OCI-LY7 (cell line): Measurements from ENCODE around the gene SLC6A18. TPM values are rescaled to one million over a fixed set of nuclear protein-coding genes. Genes with fewer than 3 reads are reported as not detected.

Source experiments
- BruUV-seq: library from RNA; stranded (reverse); fragments of 400-500 nt; replicated peaks from 2 replicates; lab custom pipeline; 2021; lab: Mats Ljungman, UMichigan
- CTCF ChIA-PET: fragments of 300-600 bp; sonication (Branson Sonifier 250); formaldehyde crosslinking; loops from one replicate; lab custom pipeline; 2022; ENCODE audit warnings: antibody characterized with exemption; ENCODE audit not compliant: unreplicated experiment; lab: Charles Lee
- POLR2A ChIA-PET: fragments of 300-600 bp; sonication (Branson Sonifier 250); formaldehyde crosslinking; loops from one replicate; lab custom pipeline; 2022; ENCODE audit warnings: antibody characterized with exemption; lab: Charles Lee
- DNase-seq: peaks from one replicate; pipeline ENCODE4 v3.0.0-alpha.2; 2015; ENCODE audit warnings: low spot score
- H2AFZ ChIP-seq: fragments of 200-600 bp; sonication (generic), shearing (Covaris generic); 2 replicates; pipeline ENCODE4 v1.6.1; 2014; ENCODE audit warnings: mild to moderate bottlenecking, antibody characterized with exemption, low read length, moderate library complexity
- H3K27ac ChIP-seq: fragments of 200-600 bp; sonication (generic); 2 replicates; pipeline ENCODE4 v1.5.1; 2014; ENCODE audit warnings: mixed run types, low read depth, mild to moderate bottlenecking, moderate library complexity, low read length, inconsistent platforms; ENCODE audit not compliant: poor library complexity, severe bottlenecking
- H3K36me3 ChIP-seq: fragments of 200-600 bp; sonication (generic); 2 replicates; pipeline ENCODE4 v1.6.1; 2014; ENCODE audit warnings: mild to moderate bottlenecking, antibody characterized with exemption, low read length, moderate library complexity, mixed read lengths; ENCODE audit not compliant: insufficient read depth
- H3K4me1 ChIP-seq: fragments of 200-600 bp; sonication (generic); 2 replicates; pipeline ENCODE4 v1.5.1; 2014; ENCODE audit warnings: mild to moderate bottlenecking, low read length; ENCODE audit not compliant: insufficient read depth, poor library complexity, severe bottlenecking
- H3K4me2 ChIP-seq: fragments of 200-600 bp; sonication (generic); 2 replicates; pipeline ENCODE4 v1.6.1; 2014; ENCODE audit warnings: mild to moderate bottlenecking, low read length
- H3K4me3 ChIP-seq: fragments of 200-600 bp; sonication (generic); 2 replicates; pipeline ENCODE4 v1.5.1; 2014; ENCODE audit warnings: mild to moderate bottlenecking, low read depth, low read length; ENCODE audit not compliant: poor library complexity, severe bottlenecking
- H3K79me2 ChIP-seq: fragments of 200-600 bp; sonication (generic); 2 replicates; pipeline ENCODE4 v1.6.1; 2016; ENCODE audit warnings: low read depth, mild to moderate bottlenecking, low read length, moderate library complexity, mixed read lengths; ENCODE audit not compliant: insufficient read depth
- H3K9me2 ChIP-seq: fragments of 200-600 bp; sonication (generic); 2 replicates; pipeline ENCODE4 v1.6.1; 2016; ENCODE audit warnings: mild to moderate bottlenecking, low read length, mixed read lengths; ENCODE audit not compliant: insufficient read depth
- H3K9me3 ChIP-seq: fragments of 200-600 bp; sonication (generic); 2 replicates; pipeline ENCODE4 v1.6.1; 2014; ENCODE audit warnings: mild to moderate bottlenecking, mixed run types, low read length, mixed read lengths
- H4K20me1 ChIP-seq: fragments of 200-600 bp; sonication (generic); 2 replicates; pipeline ENCODE4 v1.6.1; 2014; ENCODE audit warnings: mild to moderate bottlenecking, antibody characterized with exemption, low read length, moderate library complexity, mixed read lengths; ENCODE audit not compliant: insufficient read depth
- CTCF ChIP-seq: fragments of 200-600 bp; sonication (generic); conservative IDR thresholded peaks from 2 replicates; pipeline ENCODE4 v1.5.1; 2014; ENCODE audit warnings: mild to moderate bottlenecking, antibody characterized with exemption, low read length, moderate library complexity, mixed read lengths
- EZH2phosphoT487 ChIP-seq: fragments of 200-600 bp; sonication (generic); IDR thresholded peaks from 2 replicates; pipeline ENCODE4 v1.6.1; 2018; ENCODE audit warnings: low read depth, borderline replicate concordance, mild to moderate bottlenecking, mixed run types, antibody characterized with exemption, low read length, moderate library complexity, mixed read lengths
- intact Hi-C: fragments of 100-400 bp; cut with micrococcal nuclease; formaldehyde crosslinking; loops from one replicate; pipeline ENCODE4 v1.10.0; 2022; ENCODE audit not compliant: unreplicated experiment
- total RNA-seq, 2 experiments: library from RNA; depleted of rRNA in 1 of 2; stranded (reverse); fragments of >200 nt in 1 of 2; shearing (Covaris generic) in 1 of 2; gene quantifications; 2 replicates each; pipeline ENCODE4 v1.2.3, GENCODE V29; 2014 to 2022

The SLC6A18 gene
- total RNA-seq, 2 experiments from 2014 or later = not detected

GRCh38 chr5:1180841-1181271, 44.3 kb upstream of the SLC6A18 start:
- H3K9me2 ChIP-seq = no peaks in the 10 kb centered on the region
- H3K27ac ChIP-seq = no peak overlapping the region
- TF ChIP-seq EZH2phosphoT487 = no peak
- TF ChIP-seq CTCF = no peak
- no peak overlapping the region for H3K4me3 ChIP-seq
- intact Hi-C loops = no loop called here
- H3K4me1 ChIP-seq = no peaks in the 10 kb centered on the region
- no peaks in the 10 kb centered on the region for H3K79me2 ChIP-seq
- H2AFZ ChIP-seq = no peak overlapping the region
- H3K4me2 ChIP-seq = no peak overlapping the region
- no peak for DNase-seq
- no peaks in the 10 kb centered on the region for H4K20me1 ChIP-seq
- no TSS peak for BruUV-seq
- ChIA-PET CTCF (no interaction called here), POLR2A (no interaction called here)
- H3K36me3 ChIP-seq = no peaks in the 10 kb centered on the region
- H3K9me3 ChIP-seq = no peaks in the 10 kb centered on the region

- no TSS peak for BruUV-seq
- no peak overlapping the region for H2AFZ ChIP-seq
- H3K4me3 ChIP-seq = no peak overlapping the region
- no peaks in the 10 kb centered on the region for H3K36me3 ChIP-seq
- H4K20me1 ChIP-seq = no peaks in the 10 kb centered on the region
- no peaks in the 10 kb centered on the region for H3K9me3 ChIP-seq
- no peaks in the 10 kb centered on the region for H3K9me2 ChIP-seq
- no peak for DNase-seq
- intact Hi-C loops = no loop called here
- no peak overlapping the region for H3K27ac ChIP-seq
- H3K4me1 ChIP-seq = no peaks in the 10 kb centered on the region
- POLR2A ChIA-PET = no interaction called here
- TF ChIP-seq EZH2phosphoT487 (no peak), CTCF (no peak)
- no peaks in the 10 kb centered on the region for H3K79me2 ChIP-seq
- H3K4me2 ChIP-seq = no peak overlapping the region
- CTCF ChIA-PET = no interaction called here
These were observed 43.5 kb upstream of the SLC6A18 start for GRCh38 chr5:1181451-1182359.

- CTCF ChIA-PET = no interaction called here
- no peaks in the 10 kb centered on the region for H3K79me2 ChIP-seq
- intact Hi-C loops = no loop called here
These were observed 42.9 kb upstream of the SLC6A18 start for GRCh38 chr5:1182360-1182632.

More at GRCh38 chr5:1182360-1182632, 42.9 kb upstream of the SLC6A18 start:
- H4K20me1 ChIP-seq = no peaks in the 10 kb centered on the region
- POLR2A ChIA-PET = no interaction called here
- H3K27ac ChIP-seq = no peak overlapping the region
- H3K4me1 ChIP-seq = no peaks in the 10 kb centered on the region
- H3K36me3 ChIP-seq = no peaks in the 10 kb centered on the region
- no peak overlapping the region for H2AFZ ChIP-seq
- no peak overlapping the region for H3K4me3 ChIP-seq
- no peak for DNase-seq
- no TSS peak for BruUV-seq
- TF ChIP-seq CTCF (no peak), EZH2phosphoT487 (no peak)
- no peak overlapping the region for H3K4me2 ChIP-seq
- H3K9me2 ChIP-seq = no peaks in the 10 kb centered on the region
- no peaks in the 10 kb centered on the region for H3K9me3 ChIP-seq
